HG03066 (cell line): ENCODE results near the gene FCGR3B.
"Not testable (repeated sequence)": the region's sequence is repeated elsewhere in the genome, so short reads cannot be mapped to it uniquely, and the experiment has no call there.

Experiments used
- ATAC-seq: cut with Tn5 transposase; IDR thresholded peaks from one replicate; pipeline ENCODE4 v1.9.1; 2021; ENCODE audit warnings: low read depth; ENCODE audit not compliant: unreplicated experiment

Gene FCGR3B

DNA sequence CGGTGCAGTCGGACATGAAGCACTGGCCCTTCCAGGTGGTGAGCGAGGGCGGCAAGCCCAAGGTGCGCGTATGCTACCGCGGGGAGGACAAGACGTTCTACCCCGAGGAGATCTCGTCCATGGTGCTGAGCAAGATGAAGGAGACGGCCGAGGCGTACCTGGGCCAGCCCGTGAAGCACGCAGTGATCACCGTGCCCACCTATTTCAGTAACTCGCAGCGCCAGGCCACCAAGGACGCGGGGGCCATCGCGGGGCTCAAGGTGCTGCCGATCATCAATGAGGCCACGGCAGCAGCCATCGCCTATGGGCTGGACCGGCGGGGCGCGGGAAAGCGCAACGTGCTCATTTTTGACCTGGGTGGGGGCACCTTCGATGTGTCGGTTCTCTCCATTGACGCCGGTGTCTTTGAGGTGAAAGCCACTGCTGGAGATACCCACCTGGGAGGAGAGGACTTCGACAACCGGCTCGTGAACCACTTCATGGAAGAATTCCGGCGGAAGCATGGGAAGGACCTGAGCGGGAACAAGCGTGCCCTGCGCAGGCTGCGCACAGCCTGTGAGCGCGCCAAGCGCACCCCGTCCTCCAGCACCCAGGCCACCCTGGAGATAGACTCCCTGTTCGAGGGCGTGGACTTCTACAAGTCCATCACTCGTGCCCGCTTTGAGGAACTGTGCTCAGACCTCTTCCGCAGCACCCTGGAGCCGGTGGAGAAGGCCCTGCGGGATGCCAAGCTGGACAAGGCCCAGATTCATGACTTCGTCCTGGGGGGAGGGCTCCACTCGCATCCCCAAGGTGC is 24.2 kb downstream of the FCGR3B start:
- not testable (repeated sequence) for ATAC-seq

DNA sequence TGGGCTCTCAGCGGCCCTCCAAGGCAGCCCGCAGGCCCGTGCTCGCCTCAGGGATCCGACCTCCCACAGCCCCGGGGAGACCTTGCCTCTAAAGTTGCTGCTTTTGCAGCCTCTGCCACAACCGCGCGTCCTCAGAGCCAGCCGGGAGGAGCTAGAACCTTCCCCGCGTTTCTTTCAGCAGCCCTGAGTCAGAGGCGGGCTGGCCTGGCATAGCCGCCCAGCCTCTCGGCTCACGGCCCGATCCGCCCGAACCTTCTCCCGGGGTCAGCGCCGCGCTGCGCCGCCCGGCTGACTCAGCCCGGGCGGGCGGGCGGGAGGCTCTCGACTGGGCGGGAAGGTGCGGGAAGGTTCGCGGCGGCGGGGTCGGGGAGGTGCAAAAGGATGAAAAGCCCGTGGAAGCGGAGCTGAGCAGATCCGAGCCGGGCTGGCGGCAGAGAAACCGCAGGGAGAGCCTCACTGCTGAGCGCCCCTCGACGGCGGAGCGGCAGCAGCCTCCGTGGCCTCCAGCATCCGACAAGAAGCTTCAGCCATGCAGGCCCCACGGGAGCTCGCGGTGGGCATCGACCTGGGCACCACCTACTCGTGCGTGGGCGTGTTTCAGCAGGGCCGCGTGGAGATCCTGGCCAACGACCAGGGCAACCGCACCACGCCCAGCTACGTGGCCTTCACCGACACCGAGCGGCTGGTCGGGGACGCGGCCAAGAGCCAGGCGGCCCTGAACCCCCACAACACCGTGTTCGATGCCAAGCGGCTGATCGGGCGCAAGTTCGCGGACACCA is 25.0 kb downstream of the FCGR3B start:
- not testable (repeated sequence) for ATAC-seq

DNA sequence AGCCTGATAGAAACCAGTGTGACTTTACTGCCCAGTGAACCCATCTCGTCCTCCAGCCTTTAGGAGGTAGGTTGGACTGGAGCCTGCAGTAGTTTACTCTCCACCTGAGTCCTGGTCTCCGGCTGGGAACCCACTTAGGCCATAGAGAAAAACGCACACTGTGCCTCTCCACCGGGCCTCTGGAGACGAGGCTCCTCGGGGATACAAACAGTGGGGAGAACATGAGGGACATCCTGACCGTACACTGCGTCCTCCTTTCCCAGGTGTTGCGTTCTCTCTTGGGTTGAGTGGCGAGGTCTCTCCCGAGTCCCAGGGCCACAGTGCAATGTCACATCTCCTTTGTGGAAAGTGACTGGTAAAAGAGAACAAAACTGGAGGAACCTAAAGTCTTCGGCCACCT is 26.0 kb downstream of the FCGR3B start:
- not testable (repeated sequence) for ATAC-seq

DNA sequence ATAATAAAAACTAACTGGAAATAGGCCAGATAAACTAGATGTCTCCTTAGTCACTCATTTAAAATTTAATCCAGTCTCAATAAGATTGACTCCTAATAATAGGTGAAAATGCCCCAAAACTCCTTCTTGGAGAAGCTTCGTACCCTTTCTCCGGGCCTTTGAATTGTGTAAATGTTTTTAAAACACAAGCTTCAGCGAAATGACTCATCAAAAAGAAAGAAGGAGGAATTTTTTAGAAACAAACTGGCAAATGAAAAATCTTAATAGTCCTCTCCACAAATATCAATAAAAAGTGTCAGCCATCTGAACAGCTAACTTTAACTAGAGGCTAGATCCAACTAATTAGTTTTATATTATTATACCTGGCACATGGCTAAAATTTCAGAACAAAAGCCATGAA is 33.9 kb downstream of the FCGR3B start:
- ATAC-seq = not testable (repeated sequence)

DNA sequence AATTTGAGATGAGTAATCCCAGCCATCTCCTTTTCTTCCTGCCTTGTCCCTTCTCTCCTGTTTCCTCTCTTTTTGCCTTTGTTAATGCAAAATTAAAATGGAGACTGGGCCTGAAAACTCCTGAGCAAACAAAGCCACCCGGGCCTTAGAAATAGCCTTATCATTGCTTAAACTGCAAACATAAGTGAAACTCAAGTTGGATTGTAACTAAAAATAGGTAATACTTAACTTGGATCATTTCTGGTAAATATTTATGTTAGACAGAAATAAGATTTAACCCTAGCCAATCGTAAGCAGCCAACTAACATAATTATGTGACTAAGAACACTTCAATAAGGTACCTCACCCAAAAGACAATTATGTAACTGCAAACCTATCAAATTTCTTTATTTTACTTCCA is 35.4 kb downstream of the FCGR3B start:
- not testable (repeated sequence) for ATAC-seq

DNA sequence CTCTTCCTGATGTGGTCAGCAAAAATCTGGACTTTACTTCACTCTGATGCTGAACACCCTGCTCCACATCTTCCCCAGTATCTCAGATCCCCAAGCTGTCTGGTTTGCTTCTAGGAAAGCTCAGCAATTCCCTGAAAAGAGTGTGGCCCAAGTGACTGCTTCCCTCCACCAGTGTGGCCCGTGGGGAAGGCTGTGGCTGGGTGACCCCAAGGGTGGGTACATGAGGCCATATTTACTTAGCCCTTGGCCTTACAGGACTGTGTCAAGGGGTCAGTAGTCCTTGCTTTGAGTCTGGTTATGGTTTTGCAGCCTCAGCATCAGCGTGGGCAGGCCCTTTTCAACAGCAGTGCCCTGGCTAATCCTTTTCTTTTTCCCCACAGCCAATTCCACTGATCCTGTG is 35.8 kb downstream of the FCGR3B start:
- not testable (repeated sequence) for ATAC-seq

DNA sequence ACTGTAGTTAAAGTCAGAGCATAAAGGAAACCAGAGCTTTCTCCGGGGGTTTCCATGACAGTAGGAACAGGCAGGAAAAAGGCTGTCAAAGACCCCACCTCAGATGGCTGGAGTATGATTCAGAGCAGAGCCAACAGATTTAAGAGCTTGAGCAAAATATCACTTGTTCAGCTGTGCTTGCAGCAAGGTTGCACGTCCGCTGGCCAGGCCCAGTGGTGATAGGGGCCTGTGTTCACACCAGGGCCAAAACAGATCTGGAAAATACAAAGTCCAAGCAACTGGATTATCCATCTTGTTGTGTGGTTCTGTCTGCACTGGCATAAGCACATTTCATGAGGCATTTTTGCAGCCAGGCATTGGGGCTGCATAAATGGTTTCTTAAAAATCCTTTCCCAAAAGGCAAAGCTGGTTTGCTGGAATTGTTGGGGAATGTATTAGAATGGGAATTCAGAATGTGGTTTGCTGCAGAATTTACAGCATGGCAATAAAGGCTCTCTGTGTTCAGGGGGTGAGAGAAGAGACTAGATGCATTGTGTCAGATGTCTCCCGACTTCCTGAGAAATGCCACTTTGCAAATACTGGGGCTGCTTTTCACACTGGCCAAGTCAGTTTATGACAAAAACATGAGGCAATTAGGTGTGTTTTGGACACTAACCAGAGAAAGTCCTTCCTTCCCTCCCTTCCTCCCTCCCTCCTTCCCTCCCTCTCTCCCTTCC is 36.5 kb downstream of the FCGR3B start:
- not testable (repeated sequence) for ATAC-seq

DNA sequence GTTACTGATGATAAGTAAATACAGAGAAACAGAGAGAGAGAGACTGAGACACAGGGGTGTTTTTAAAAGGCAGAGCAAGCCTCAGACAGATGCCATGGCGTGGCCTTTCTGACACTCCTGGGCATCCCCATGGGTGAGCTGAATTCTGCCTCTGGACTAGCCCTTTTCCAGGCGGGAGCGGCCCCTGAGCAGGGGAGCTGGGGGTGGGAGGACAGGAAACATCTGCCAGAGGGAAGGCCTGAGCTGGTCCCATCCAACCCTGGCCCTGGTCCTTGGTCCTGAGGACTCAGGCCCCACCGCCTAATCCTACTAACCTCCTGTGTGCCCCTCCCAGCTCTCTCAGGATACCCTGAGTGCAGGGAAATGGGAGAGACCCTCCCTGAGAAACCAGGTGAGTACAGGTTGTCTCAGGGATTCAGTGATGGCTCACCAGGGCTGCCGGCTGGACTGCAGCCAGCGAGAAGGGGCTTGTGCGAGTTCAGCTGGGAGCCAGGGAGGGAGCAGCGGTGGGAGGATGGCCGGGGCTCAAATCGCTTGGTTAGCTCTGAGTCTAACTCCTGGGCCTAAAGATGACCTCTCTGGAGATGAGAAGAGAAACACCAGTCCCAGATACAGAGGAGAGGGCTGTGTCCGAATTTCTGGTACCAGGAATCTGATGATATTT is 37.8 kb downstream of the FCGR3B start:
- not testable (repeated sequence) for ATAC-seq

DNA sequence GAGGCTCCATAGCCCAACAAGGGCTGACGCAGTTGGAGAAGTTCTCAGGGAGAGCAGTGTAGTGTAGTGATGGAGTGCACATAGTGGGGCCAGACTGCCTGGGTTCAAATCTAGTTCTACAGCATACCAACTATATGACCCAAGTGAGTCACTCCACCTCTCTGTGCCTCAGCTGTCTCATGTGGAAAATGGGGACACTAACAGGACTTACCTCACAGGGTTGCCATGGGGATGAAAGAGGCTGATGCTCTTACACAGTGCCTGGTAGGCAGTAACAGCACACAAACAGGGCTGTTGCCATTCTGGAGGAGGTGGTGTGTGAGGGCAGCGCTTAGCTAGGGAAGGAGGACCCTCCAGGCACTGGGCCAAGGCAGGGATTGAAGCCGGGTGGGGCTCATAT is 38.4 kb downstream of the FCGR3B start:
- ATAC-seq = not testable (repeated sequence)

DNA sequence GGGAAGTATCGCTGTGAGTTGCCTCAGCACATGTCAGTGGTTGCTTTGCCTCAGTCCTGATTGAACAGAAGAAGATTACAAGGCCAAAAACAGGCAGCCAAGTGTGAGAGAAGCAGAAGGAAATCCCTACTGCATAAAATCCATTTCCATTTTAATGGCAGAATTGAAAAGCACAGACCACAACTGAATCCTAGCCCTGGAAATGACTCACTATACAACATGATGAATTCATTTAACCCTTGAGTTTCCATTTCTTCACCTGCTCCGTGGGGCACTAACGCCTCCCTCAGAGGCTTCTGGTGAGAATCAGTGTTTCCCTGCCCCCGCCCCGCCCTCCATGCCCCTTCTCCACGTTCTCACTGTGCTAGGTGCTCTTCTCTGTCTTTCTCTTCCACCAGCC is 41.1 kb downstream of the FCGR3B start:
- not testable (repeated sequence) for ATAC-seq

DNA sequence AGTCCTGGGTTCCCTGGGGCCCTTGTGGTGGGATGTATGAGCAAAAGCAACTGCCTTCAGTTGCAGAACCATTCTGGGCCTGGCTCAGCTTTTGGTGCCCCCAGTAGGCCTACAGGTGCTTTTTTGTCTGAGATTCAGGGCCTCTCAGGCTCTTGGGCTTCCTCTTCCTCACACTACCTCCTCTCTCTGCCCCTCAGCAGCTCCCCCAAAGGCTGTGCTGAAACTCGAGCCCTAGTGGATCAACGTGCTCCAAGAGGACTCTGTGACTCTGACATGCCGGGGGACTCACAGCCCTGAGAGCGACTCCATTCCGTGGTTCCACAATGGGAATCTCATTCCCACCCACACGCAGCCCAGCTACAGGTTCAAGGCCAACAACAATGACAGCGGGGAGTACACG is 41.6 kb downstream of the FCGR3B start:
- not testable (repeated sequence) for ATAC-seq

DNA sequence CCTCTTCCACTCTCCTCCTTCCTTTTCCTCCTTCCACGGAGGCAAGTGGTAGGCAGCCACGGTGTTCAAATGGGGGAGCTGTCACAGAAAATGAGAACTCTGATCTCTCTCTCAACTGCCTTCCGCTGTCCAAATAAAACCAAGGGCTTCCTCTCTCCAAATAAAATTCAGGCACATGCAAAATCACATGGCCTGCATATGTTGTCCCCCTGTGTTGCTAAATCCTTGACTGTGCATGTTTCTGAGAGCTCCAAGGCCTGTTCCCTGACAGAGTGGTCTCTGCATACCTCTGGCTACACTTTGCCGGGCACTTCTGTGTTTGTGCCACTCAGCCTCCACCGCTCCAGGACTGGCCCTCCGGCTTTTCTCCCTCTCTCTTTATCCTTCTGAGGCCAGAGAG is 42.4 kb downstream of the FCGR3B start:
- ATAC-seq = not testable (repeated sequence)

DNA sequence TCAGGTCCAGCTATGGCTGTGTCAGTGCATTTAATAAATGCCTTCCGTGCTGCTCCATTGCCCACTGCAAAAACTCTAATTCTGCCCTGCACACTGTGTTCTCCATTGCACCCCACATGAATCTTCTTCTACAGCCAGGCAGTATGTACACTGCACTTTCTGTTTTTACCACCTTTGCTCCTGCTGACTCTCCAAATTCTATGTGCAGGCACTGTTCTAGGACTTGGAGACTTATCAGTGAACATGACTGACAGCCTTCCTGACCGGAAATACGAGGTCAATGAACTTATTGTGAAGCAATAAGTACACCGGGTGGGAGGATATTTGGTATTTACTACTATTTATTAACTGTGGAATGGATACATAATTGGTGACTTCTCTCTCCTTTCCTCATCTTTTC is 48.1 kb downstream of the FCGR3B start:
- ATAC-seq = not testable (repeated sequence)

DNA sequence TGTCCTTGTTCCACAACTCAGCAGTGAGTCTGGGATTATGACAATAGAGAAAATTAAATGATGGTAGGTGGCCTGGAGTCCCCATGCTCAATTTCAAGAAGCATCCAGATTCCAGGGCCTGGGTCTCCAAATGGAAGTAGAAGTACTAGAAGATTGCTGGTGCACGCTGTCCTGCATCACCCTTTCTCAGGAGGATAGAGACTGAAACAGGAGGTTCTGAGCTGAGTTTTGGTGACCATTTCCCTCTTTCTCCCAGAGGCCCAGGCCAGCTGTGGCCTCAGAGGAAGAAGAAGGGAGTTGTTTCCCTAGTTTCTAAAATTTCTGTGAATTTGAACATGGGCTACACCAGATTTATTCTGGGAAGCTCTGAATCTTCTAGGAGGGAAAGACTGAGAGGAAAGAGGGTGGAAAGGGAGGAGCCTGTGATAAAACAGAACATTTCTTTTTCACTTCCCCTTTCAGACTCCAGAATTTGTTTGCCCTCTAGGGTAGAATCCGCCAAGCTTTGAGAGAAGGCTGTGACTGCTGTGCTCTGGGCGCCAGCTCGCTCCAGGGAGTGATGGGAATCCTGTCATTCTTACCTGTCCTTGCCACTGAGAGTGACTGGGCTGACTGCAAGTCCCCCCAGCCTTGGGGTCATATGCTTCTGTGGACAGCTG is 50.0 kb downstream of the FCGR3B start:
- ATAC-seq = peak; percentile 65

DNA sequence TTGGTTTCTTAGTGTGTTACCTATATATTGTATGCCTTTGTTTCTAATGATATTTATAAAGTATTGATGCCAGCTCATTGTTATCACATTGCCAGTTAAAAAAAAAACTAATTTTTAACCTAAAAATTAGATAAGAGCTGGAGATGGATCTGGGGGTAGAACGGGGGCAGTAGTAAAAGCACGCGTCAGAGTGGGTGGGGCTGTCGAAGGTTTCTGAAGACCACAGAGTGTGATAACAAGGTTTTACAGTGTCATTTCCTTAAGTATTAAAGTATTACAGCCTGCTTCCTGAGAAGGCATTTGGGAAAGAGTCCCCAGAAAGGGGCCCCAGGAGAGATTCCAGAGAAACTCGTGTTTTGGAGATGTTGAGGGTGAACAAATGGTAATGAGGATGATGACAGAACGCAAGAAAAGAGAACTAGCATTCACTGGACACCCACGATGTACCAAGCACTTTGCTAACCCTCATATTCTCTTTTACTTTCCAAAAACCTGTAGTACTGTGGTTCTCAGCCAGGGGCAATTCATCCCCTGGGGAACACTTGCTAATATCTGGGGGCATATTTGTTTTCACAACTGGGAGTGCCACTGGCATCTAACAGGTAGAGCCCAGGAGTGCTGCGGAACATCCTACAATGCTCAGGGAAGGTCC is 51.0 kb downstream of the FCGR3B start:
- not testable (repeated sequence) for ATAC-seq

DNA sequence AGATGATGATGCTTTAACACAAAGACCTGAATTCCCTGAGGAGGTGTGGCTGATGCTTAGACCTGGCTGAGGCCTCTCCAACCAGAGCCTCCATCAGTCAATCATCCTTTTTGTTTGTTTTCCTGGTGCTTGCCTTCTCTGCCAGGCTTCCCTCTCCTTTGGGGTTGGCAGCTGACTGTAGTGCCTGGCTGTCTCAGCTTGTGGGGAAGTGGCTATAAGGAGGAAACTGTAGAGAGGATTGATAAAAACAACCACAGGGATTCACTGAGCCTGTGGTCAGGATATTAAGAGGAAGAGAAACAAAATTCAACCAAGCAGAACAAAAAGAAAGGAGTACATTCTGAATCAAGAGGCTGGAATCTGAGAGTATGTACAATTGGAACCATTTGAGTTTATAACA is 54.3 kb downstream of the FCGR3B start:
- ATAC-seq = not testable (repeated sequence)
